Measurements from ENCODE around the gene ANXA9.

The ANXA9 gene

GRCh38 chr1:150981805-150982712, at the start of gene ANXA9:
Gene ANXA9, plus strand, starts transcription at chr1:150982292. Its CDS starts 814 bp downstream, at chr1:150983106.
- in situ Hi-C loops (cut with MboI; ENCODE audit: low sequenced_read_pairs) = no loop called here

- in situ Hi-C loops (cut with MboI; ENCODE audit: low sequenced_read_pairs) = no loop called here
These were observed 37.2 kb upstream of the ANXA9 start for GRCh38 chr1:150944856-150945255.

GRCh38 chr1:150954708-150955107, 27.4 kb upstream of the ANXA9 start:
- in situ Hi-C loops (cut with MboI; ENCODE audit: low sequenced_read_pairs) = no loop called here

- in situ Hi-C loops (cut with MboI; ENCODE audit: low sequenced_read_pairs) = no loop called here
These were observed 26.8 kb upstream of the ANXA9 start for GRCh38 chr1:150955280-150955679.

- in situ Hi-C loops (cut with MboI; ENCODE audit: low sequenced_read_pairs) = no loop called here
These were observed 24.4 kb upstream of the ANXA9 start for GRCh38 chr1:150957666-150958065.

GRCh38 chr1:150960646-150961045, 21.4 kb upstream of the ANXA9 start:
- in situ Hi-C loops (cut with MboI; ENCODE audit: low sequenced_read_pairs) = no loop called here

- in situ Hi-C loops (cut with MboI; ENCODE audit: low sequenced_read_pairs) = no loop called here
These were observed 20.3 kb upstream of the ANXA9 start for GRCh38 chr1:150961756-150962155.

- in situ Hi-C loops (cut with MboI; ENCODE audit: low sequenced_read_pairs) = no loop called here
These were observed 18.6 kb upstream of the ANXA9 start for GRCh38 chr1:150963321-150964163.

- in situ Hi-C loops (cut with MboI; ENCODE audit: low sequenced_read_pairs) = no loop called here
These were observed 18.0 kb upstream of the ANXA9 start for GRCh38 chr1:150964164-150964489.

- in situ Hi-C loops (cut with MboI; ENCODE audit: low sequenced_read_pairs) = no loop called here
These were observed 16.5 kb upstream of the ANXA9 start for GRCh38 chr1:150965605-150966004.

GRCh38 chr1:150966011-150966410, 16.1 kb upstream of the ANXA9 start:
- in situ Hi-C loops (cut with MboI; ENCODE audit: low sequenced_read_pairs) = no loop called here

GRCh38 chr1:150967936-150968335, 14.2 kb upstream of the ANXA9 start:
- in situ Hi-C loops (cut with MboI; ENCODE audit: low sequenced_read_pairs) = no loop called here

GRCh38 chr1:150968491-150968890, 13.6 kb upstream of the ANXA9 start:
- in situ Hi-C loops (cut with MboI; ENCODE audit: low sequenced_read_pairs) = no loop called here

GRCh38 chr1:150969626-150970025, 12.5 kb upstream of the ANXA9 start:
- in situ Hi-C loops (cut with MboI; ENCODE audit: low sequenced_read_pairs) = no loop called here

GRCh38 chr1:150970808-150971582, 11.1 kb upstream of the ANXA9 start:
- in situ Hi-C loops (cut with MboI; ENCODE audit: low sequenced_read_pairs) = no loop called here

- in situ Hi-C loops (cut with MboI; ENCODE audit: low sequenced_read_pairs) = no loop called here
These were observed 10.3 kb upstream of the ANXA9 start for GRCh38 chr1:150971583-150972416.

- in situ Hi-C loops (cut with MboI; ENCODE audit: low sequenced_read_pairs) = no loop called here
These were observed 9.6 kb upstream of the ANXA9 start for GRCh38 chr1:150972417-150972940.

- in situ Hi-C loops (cut with MboI; ENCODE audit: low sequenced_read_pairs) = no loop called here
These were observed 8.7 kb upstream of the ANXA9 start for GRCh38 chr1:150973258-150973835.

- in situ Hi-C loops (cut with MboI; ENCODE audit: low sequenced_read_pairs) = no loop called here
These were observed 8.1 kb upstream of the ANXA9 start for GRCh38 chr1:150973836-150974579.

Data from HL-60/S4 (cell line).